Fibroblast of skin of right quadriceps (primary cell): ENCODE data around the gene KIF12.
"Not testable (repeated sequence)": the region's sequence is repeated elsewhere in the genome, so short reads cannot be mapped to it uniquely, and the experiment has no call there.

Experiments used
- DNase-seq: peaks from one replicate; pipeline ENCODE4 v3.0.0-alpha.2; 2013

KIF12 gene

GRCh38 chr9:114098936-114099668 lies at the start of gene KIF12:
TSS of gene KIF12 (minus strand) at chr9:114099292. CDS start at chr9:114099276, 16 bp downstream.
- no peak for DNase-seq

- no peak for DNase-seq
Measured at GRCh38 chr9:114146735-114147134, 47.6 kb upstream of the KIF12 start.

- DNase-seq, result no peak
Measured at GRCh38 chr9:114143234-114143633, 44.1 kb upstream of the KIF12 start.

- no peak for DNase-seq
Measured at GRCh38 chr9:114141553-114142402, 42.7 kb upstream of the KIF12 start.

GRCh38 chr9:114140850-114141249 lies 41.8 kb upstream of the KIF12 start:
- DNase-seq, result no peak

GRCh38 chr9:114140401-114140800 lies 41.3 kb upstream of the KIF12 start:
- no peak for DNase-seq

- DNase-seq, result no peak
Measured at GRCh38 chr9:114139071-114139470, 40.0 kb upstream of the KIF12 start.

GRCh38 chr9:114138552-114138971 lies 39.5 kb upstream of the KIF12 start:
- DNase-seq, result no peak

GRCh38 chr9:114137831-114138230 lies 38.7 kb upstream of the KIF12 start:
- no peak for DNase-seq

GRCh38 chr9:114134827-114135396 lies 35.8 kb upstream of the KIF12 start:
- DNase-seq, result no peak

GRCh38 chr9:114132550-114132918 lies 33.4 kb upstream of the KIF12 start:
- no peak for DNase-seq

- DNase-seq, result no peak
Measured at GRCh38 chr9:114131808-114132549, 32.9 kb upstream of the KIF12 start.

- DNase-seq, result no peak
Measured at GRCh38 chr9:114130624-114131277, 31.7 kb upstream of the KIF12 start.

- DNase-seq, result no peak
Measured at GRCh38 chr9:114130141-114130540, 31.0 kb upstream of the KIF12 start.

GRCh38 chr9:114128759-114129158 lies 29.7 kb upstream of the KIF12 start:
- not testable (repeated sequence) for DNase-seq

GRCh38 chr9:114126247-114127060 lies 27.4 kb upstream of the KIF12 start:
- no peak for DNase-seq

- DNase-seq, result no peak
Measured at GRCh38 chr9:114125476-114126013, 26.5 kb upstream of the KIF12 start.

GRCh38 chr9:114124666-114125475 lies 25.8 kb upstream of the KIF12 start:
- no peak for DNase-seq

- DNase-seq, result no peak
Measured at GRCh38 chr9:114124138-114124537, 25.0 kb upstream of the KIF12 start.
